GM23248 (cell line): ENCODE measurements around the gene SHMT2. TPM values are rescaled to one million over a fixed set of nuclear protein-coding genes. Genes with fewer than 3 reads are reported as not detected.
A peak's percentile ranks its signal among the peaks of the same experiment; 100 is the strongest.
"Not testable (repeated sequence)": the region's sequence is repeated elsewhere in the genome, so short reads cannot be mapped to it uniquely, and the experiment has no call there.

Experiments used
- DNase-seq: peaks from one replicate; pipeline ENCODE4 v3.0.0-alpha.2; 2015
- H2AFZ ChIP-seq: fragments of 200-600 bp; sonication (generic); 2 replicates; pipeline ENCODE4 v1.6.1; 2016; ENCODE audit warnings: antibody characterized with exemption
- H3F3A ChIP-seq: fragments of 200-600 bp; sonication (generic); 2 replicates; pipeline ENCODE4 v1.6.1; 2016; ENCODE audit warnings: mild to moderate bottlenecking, antibody characterized with exemption, mixed run types; ENCODE audit not compliant: insufficient read depth
- H3K27ac ChIP-seq: fragments of 200-600 bp; sonication (generic); 2 replicates; pipeline ENCODE4 v1.5.1; 2016; ENCODE audit warnings: mild to moderate bottlenecking
- H3K27me3 ChIP-seq: fragments of 200-600 bp; sonication (generic); replicated peaks from 2 replicates; pipeline ENCODE4 v1.6.1; 2016; ENCODE audit warnings: mild to moderate bottlenecking; ENCODE audit not compliant: insufficient read depth
- H3K36me3 ChIP-seq: fragments of 200-600 bp; sonication (generic); 2 replicates; pipeline ENCODE4 v1.6.1; 2016; ENCODE audit warnings: low read depth, mild to moderate bottlenecking
- H3K4me1 ChIP-seq: fragments of 200-600 bp; sonication (generic); 2 replicates; pipeline ENCODE4 v1.6.1; 2016; ENCODE audit warnings: mild to moderate bottlenecking; ENCODE audit not compliant: insufficient read depth
- H3K4me2 ChIP-seq: fragments of 200-600 bp; sonication (generic); one replicate; pipeline ENCODE4 v1.6.1; 2016; ENCODE audit warnings: mild to moderate bottlenecking; ENCODE audit not compliant: unreplicated experiment
- H3K4me3 ChIP-seq: fragments of 200-600 bp; sonication (generic); 2 replicates; pipeline ENCODE4 v1.5.1; 2016; ENCODE audit warnings: mild to moderate bottlenecking
- H3K79me2 ChIP-seq: fragments of 200-600 bp; sonication (generic); 2 replicates; pipeline ENCODE4 v1.6.1; 2016; ENCODE audit warnings: mild to moderate bottlenecking; ENCODE audit not compliant: insufficient read depth
- H3K9ac ChIP-seq: fragments of 200-600 bp; sonication (generic); 2 replicates; pipeline ENCODE4 v1.6.1; 2016; ENCODE audit warnings: mild to moderate bottlenecking
- H3K9me2 ChIP-seq: fragments of 200-600 bp; sonication (generic); 2 replicates; pipeline ENCODE4 v1.6.1; 2016; ENCODE audit warnings: mixed run types, mild to moderate bottlenecking, moderate library complexity; ENCODE audit not compliant: insufficient read depth
- H3K9me3 ChIP-seq: fragments of 200-600 bp; sonication (generic); one replicate; pipeline ENCODE4 v1.6.1; 2017; ENCODE audit warnings: low read depth
- H4K20me1 ChIP-seq: fragments of 200-600 bp; sonication (generic); 2 replicates; pipeline ENCODE4 v1.6.0; 2016; ENCODE audit not compliant: insufficient read depth
- EZH2 ChIP-seq: fragments of 200-600 bp; sonication (generic); IDR thresholded peaks from 2 replicates; pipeline ENCODE4 v1.6.1; 2018; ENCODE audit warnings: antibody characterized with exemption, mild to moderate bottlenecking; ENCODE audit not compliant: insufficient read depth, poor library complexity, severe bottlenecking
- EZH2phosphoT487 ChIP-seq: fragments of 200-600 bp; sonication (generic); IDR thresholded peaks from 2 replicates; pipeline ENCODE4 v1.6.1; 2018; ENCODE audit warnings: antibody characterized with exemption, moderate library complexity, mild to moderate bottlenecking, low read depth; ENCODE audit not compliant: insufficient read depth
- WGBS, 2 experiments: methylation state at CpG; one replicate each; pipeline ENCODE4 v1.1.6; 2015 to 2017; ENCODE audit warnings: low lambda C conversion rate in 2 of 2, low coverage in 1 of 2; ENCODE audit errors: missing lambda C conversion rate in 2 of 2; 5-methylcytosine and 5-hydroxymethylcytosine counted together
- in situ Hi-C: fragments of 300-500 bp; cut with MboI; formaldehyde crosslinking; loops from 2 replicates; pipeline ENCODE4 v1.15.0; 2020
- microRNA counts: library from miRNA; unstranded; fragments of <30 nt; microRNA quantifications from one replicate; lab custom pipeline; 2016
- microRNA-seq: library from miRNA; unstranded; fragments of <30 nt; microRNA quantifications from one replicate; pipeline ENCODE4, GENCODE V29; 2016; ENCODE audit warnings: borderline number of aligned reads
- polyA plus RNA-seq: library from polyadenylated mRNA; unstranded; fragments of >200 nt; fragmentation: Nextera tagmentation; extraction: Ambion mirVana; gene quantifications from 2 replicates; pipeline ENCODE4 v1.2.1, GENCODE V29; 2016
- small RNA-seq: library from RNA; depleted of rRNA; stranded (forward); fragments of <200 nt; gene quantifications from one replicate; pipeline ENCODE3, GENCODE V24; 2014; ENCODE audit warnings: low read depth, low replicate concordance
- total RNA-seq: library from RNA; depleted of rRNA; stranded (reverse); fragments of >200 nt; shearing (Covaris generic); gene quantifications from 2 replicates; pipeline ENCODE4 v1.2.3, GENCODE V29; 2014; rRNA removed

The SHMT2 gene
- total and polyA plus RNA-seq, 2 experiments from 2014 or later, result 184 to 341 TPM

- no peaks in the 10 kb centered on the region for H4K20me1 ChIP-seq
- in situ Hi-C loops, result no loop called here
- peak; percentile 60 for DNase-seq
- no peak overlapping the region for H3K4me3 ChIP-seq
- H3K36me3 ChIP-seq, result peaks cover 22% of the 10 kb centered on the region
- no peak overlapping the region for H3K27ac ChIP-seq
- no peak overlapping the region for H3K4me2 ChIP-seq
- H3K79me2 ChIP-seq, result no peaks in the 10 kb centered on the region
- no peak for TF ChIP-seq EZH2phosphoT487
- TF ChIP-seq EZH2, result no peak
- no peaks in the 10 kb centered on the region for H3K9me2 ChIP-seq
- H3K9ac ChIP-seq, result no peak overlapping the region
- peaks cover 34% of the 10 kb centered on the region for H3F3A ChIP-seq
- H3K9me3 ChIP-seq, result no peaks in the 10 kb centered on the region
- 48 to 56% methylated on average over 4 of the region's 4 CpGs for WGBS, 2 experiments
- H3K4me1 ChIP-seq, result peaks cover 29% of the 10 kb centered on the region
- no peak overlapping the region for H2AFZ ChIP-seq
- no peaks in the 10 kb centered on the region for H3K27me3 ChIP-seq
These were observed 47.5 kb downstream of the SHMT2 start for GRCh38 chr12:57276935-57277563.

DNA sequence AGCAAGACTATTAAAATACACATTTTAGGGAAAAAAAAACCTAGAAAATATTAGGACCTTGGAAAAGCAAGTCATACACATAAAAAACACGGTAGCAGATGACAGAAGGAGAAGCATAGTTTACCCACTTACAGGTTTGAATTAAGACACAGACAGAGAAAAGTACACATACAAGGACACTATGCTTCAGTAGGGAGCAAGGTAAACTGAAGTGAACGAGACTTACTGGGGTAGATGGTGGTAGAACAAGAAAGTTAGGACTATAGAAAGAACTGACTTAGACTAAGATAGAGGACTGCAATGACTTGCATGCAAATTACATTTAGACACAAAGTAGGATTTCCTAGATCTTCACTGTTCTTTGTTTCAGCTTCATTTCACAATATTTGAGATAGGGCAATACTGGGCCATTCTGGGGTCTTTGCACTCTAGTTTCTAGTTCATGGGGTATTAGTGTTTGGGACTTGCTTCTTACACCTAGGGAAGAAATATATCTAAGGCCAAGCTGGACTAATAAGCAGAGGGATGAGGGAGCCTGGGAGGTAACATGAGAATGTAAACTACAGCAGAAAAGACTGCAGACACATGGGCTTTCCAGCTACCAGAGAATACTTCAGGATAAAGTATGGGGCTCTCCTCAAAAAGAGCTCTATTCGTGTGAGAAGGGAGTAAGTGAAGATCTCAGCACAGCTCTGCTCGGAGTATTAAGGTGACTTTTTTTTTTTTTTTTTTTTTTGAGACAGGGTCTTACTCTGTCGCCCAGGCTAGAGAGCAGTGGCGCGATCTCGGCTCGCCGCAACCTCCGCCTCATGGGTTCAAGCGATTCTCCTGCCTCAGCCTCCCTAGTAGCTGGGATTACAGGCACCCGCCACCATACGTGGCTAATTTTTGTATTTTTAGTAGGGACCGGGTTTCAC lies 49.2 kb downstream of the SHMT2 start:
- Histone ChIP-seq H3K9me3 (no peaks in the 10 kb centered on the region), H3K4me3 (no peak overlapping the region), H3K9ac (no peak overlapping the region), H3F3A (peaks cover 33% of the 10 kb centered on the region), H2AFZ (no peak overlapping the region), H3K4me1 (peaks cover 17% of the 10 kb centered on the region), H3K79me2 (no peaks in the 10 kb centered on the region), H3K36me3 (peaks cover 17% of the 10 kb centered on the region), H3K4me2 (no peak overlapping the region), H3K9me2 (no peaks in the 10 kb centered on the region), H3K27me3 (no peaks in the 10 kb centered on the region), H4K20me1 (no peaks in the 10 kb centered on the region), H3K27ac (no peak overlapping the region)
- in situ Hi-C loops, result no loop called here
- TF ChIP-seq EZH2phosphoT487 (no peak), EZH2 (no peak)
- DNase-seq, result no peak
- 96 to 98% methylated on average over 15 of the region's 15 CpGs for WGBS, 2 experiments

- Histone ChIP-seq H3K79me2 (no peaks in the 10 kb centered on the region), H4K20me1 (no peaks in the 10 kb centered on the region), H3F3A (peaks cover 32% of the 10 kb centered on the region), H3K27me3 (no peaks in the 10 kb centered on the region), H3K27ac (peak overlapping the region; percentile 83), H3K4me1 (peaks cover 17% of the 10 kb centered on the region), H3K4me2 (peak overlapping the region; percentile 71), H3K4me3 (peak overlapping the region; percentile 51), H3K9me2 (no peaks in the 10 kb centered on the region), H3K36me3 (peaks cover 11% of the 10 kb centered on the region; the same call in 1 of the 2 replicates), H3K9ac (peak overlapping the region; percentile 69), H3K9me3 (no peaks in the 10 kb centered on the region), H2AFZ (peak overlapping the region; percentile 62)
- peak; percentile 96 for DNase-seq
- in situ Hi-C loops, result no loop called here
- TF ChIP-seq EZH2phosphoT487, result no peak
- WGBS, 2 experiments, result 46 to 50% methylated on average over 9 of the region's 9 CpGs
These were observed 50.9 kb downstream of the SHMT2 start for GRCh38 chr12:57280211-57281062.

DNA sequence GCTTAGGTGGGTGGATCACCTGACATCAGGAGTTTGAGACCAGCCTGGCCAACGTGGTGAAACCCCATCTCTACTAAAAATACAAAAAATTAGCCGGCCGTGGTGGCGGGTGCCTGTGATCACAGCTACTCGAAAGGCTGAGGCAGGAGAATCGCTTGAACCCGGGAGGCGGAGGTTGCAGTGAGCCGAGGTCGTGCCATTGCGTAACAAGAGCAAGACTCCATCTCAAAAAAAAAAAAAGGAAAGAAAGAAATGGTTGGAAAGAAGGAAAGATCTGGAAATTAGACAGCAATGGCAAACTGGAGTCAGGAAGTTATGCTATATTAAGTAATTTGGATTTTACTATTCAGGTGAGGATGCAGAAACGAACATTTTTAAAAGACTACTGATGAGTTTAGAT lies 52.6 kb downstream of the SHMT2 start:
- H3K4me1 ChIP-seq, result peaks cover 17% of the 10 kb centered on the region
- H4K20me1 ChIP-seq, H3K27me3 ChIP-seq, H3K4me3 ChIP-seq, H3K9me3 ChIP-seq, DNase-seq, in situ Hi-C loops, H2AFZ ChIP-seq, H3K36me3 ChIP-seq, H3K9me2 ChIP-seq, H3K4me2 ChIP-seq, H3K79me2 ChIP-seq, H3K9ac ChIP-seq, H3K27ac ChIP-seq: not testable (repeated sequence)
- WGBS, 2 experiments, result 94 to 96% methylated on average over 11 to 12 of the region's 12 CpGs
- H3F3A ChIP-seq, result peaks cover 32% of the 10 kb centered on the region

MicroRNA genes within 50 kb of the gene (microRNA counts, 767-probe panel; counts per million panel counts)
- 447 counts per million, percentile 86 among the panel's probes with 10 or more counts for microRNA hsa-miR-1228-3p (lab: Ali Mortazavi, UCI)

Small RNAs within 50 kb of the gene (microRNA-seq; reads per million reads assigned to microRNA genes)
- gene MIR1228, result 16.4 reads per million, percentile 25 among the genes with 10 or more reads in this experiment

Small RNAs within 50 kb of the gene (small RNA-seq; reads per million reads assigned to genes)
- not detected for gene MIR1228

Other genes with a start within 250 kb of the SHMT2 start
- gene ZBTB39, start 223.2 kb upstream of the SHMT2 start, total RNA-seq, result 2.9 and 3.9 TPM in 2 replicates
- 1.5 TPM in 2 replicates for gene ZBTB39, start 223.2 kb upstream of the SHMT2 start, polyA plus RNA-seq
- gene TAC3, start 213.2 kb upstream of the SHMT2 start, total RNA-seq, result not detected in 2 replicates
- gene TAC3, start 213.2 kb upstream of the SHMT2 start, polyA plus RNA-seq, result not detected in 2 replicates
- gene MYO1A, start 179.6 kb upstream of the SHMT2 start, total RNA-seq, result not detected in 2 replicates
- not detected in 2 replicates for gene MYO1A, start 179.6 kb upstream of the SHMT2 start, polyA plus RNA-seq
- gene NEMP1, start 150.9 kb upstream of the SHMT2 start, total RNA-seq, result 6.4 and 7.6 TPM in 2 replicates
- gene NEMP1, start 150.9 kb upstream of the SHMT2 start, polyA plus RNA-seq, result 5.9 and 6.6 TPM in 2 replicates
- 88.7 and 107 TPM in 2 replicates for gene NAB2, start 140.6 kb upstream of the SHMT2 start, total RNA-seq
- gene NAB2, start 140.6 kb upstream of the SHMT2 start, polyA plus RNA-seq, result 21.6 and 22.8 TPM in 2 replicates
- 95.1 and 103 TPM in 2 replicates for gene STAT6, start 118.3 kb upstream of the SHMT2 start, total RNA-seq
- gene STAT6, start 118.3 kb upstream of the SHMT2 start, polyA plus RNA-seq, result 67.4 and 70.7 TPM in 2 replicates
- gene LRP1, start 101.2 kb upstream of the SHMT2 start, total RNA-seq, result 257 and 296 TPM in 2 replicates
- 161 and 166 TPM in 2 replicates for gene LRP1, start 101.2 kb upstream of the SHMT2 start, polyA plus RNA-seq
- gene LRP1-AS, start 82.1 kb upstream of the SHMT2 start, total RNA-seq, result not detected in 2 replicates
- 0.60 TPM in 1 of 2 replicates, not detected in the other for gene LRP1-AS, start 82.1 kb upstream of the SHMT2 start, polyA plus RNA-seq
- gene NXPH4, start 12.9 kb upstream of the SHMT2 start, total RNA-seq, result 5.6 and 5.7 TPM in 2 replicates
- gene NXPH4, start 12.9 kb upstream of the SHMT2 start, polyA plus RNA-seq, result 5.4 and 6.7 TPM in 2 replicates
- gene STAC3, start 21.5 kb downstream of the SHMT2 start, total RNA-seq, result 0.32 and 1.3 TPM in 2 replicates
- 0.35 and 0.52 TPM in 2 replicates for gene STAC3, start 21.5 kb downstream of the SHMT2 start, polyA plus RNA-seq
- 16.9 and 27.6 TPM in 2 replicates for gene R3HDM2, start 201.3 kb downstream of the SHMT2 start, total RNA-seq
- gene R3HDM2, start 201.3 kb downstream of the SHMT2 start, polyA plus RNA-seq, result 16.2 and 17.0 TPM in 2 replicates
- gene INHBC, start 205.1 kb downstream of the SHMT2 start, total RNA-seq, result not detected in 2 replicates
- gene INHBC, start 205.1 kb downstream of the SHMT2 start, polyA plus RNA-seq, result 0.09 TPM in 1 of 2 replicates, not detected in the other
- gene INHBE, start 225.6 kb downstream of the SHMT2 start, total RNA-seq, result 0.65 and 0.76 TPM in 2 replicates
- gene INHBE, start 225.6 kb downstream of the SHMT2 start, polyA plus RNA-seq, result 0.23 and 0.24 TPM in 2 replicates
- 0.63 and 1.8 TPM in 2 replicates for gene GLI1, start 230.1 kb downstream of the SHMT2 start, total RNA-seq
- gene GLI1, start 230.1 kb downstream of the SHMT2 start, polyA plus RNA-seq, result 0.89 and 1.0 TPM in 2 replicates